Lung microvascular endothelial cell (primary cell): ENCODE results near the gene CDA. TPM values are rescaled to one million over a fixed set of nuclear protein-coding genes. Genes with fewer than 3 reads are reported as not detected.
"Not testable (repeated sequence)": the region's sequence is repeated elsewhere in the genome, so short reads cannot be mapped to it uniquely, and the experiment has no call there.

Experiments
- DNase-seq, 2 donors: peaks; one replicate each; pipeline versions ENCODE4 v3.0.0 to v3.0.0-alpha.2; 2010; ENCODE audit warnings: low read depth in 2 of 2
- total RNA-seq: library from RNA; depleted of rRNA; stranded (reverse); fragments of >200 nt; gene quantifications from 2 replicates; pipeline ENCODE4 v1.2.1, GENCODE V29; 2014

The CDA gene
- total RNA-seq, 1 donor from 2014 or later = 1.6 TPM

DNA sequence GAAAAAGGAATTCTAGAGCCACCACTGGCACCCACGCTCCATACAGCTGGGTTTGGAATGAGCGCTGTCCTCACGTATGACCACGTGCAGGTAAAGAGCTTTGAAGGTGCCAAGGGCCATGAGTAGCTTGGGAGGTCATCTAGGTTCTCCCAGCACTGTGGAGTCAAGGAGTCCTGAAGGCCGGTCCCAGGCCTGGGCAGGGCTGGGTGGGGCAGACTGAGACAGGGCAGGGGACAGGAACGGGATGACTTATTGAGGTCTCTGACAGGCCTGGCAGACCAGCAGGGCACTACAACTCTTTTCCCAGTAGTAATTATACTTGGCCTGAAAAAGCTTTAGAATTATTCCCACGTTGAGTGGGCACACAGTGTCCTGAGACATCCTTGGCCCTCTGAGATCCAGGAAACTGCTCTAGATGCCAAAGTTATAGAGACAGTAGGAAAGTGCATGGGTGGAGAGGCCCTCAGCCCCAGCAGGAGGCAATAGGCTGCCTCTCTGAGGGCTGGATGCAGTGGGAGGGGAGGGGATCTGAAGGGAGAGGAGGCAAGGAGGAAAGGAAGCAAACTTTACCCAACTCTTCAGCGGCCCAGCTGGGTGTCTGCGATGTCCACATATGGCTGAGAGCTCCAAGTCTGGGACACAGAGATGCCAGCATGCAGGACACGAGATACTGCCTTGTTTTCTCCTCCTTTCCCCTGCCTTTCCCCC is 1.8 kb upstream of the CDA start:
- no peak for DNase-seq

- peak; percentile 22 to 46 for DNase-seq
Measured at GRCh38 chr1:20587661-20588053, 1.2 kb upstream of the CDA start.

DNA sequence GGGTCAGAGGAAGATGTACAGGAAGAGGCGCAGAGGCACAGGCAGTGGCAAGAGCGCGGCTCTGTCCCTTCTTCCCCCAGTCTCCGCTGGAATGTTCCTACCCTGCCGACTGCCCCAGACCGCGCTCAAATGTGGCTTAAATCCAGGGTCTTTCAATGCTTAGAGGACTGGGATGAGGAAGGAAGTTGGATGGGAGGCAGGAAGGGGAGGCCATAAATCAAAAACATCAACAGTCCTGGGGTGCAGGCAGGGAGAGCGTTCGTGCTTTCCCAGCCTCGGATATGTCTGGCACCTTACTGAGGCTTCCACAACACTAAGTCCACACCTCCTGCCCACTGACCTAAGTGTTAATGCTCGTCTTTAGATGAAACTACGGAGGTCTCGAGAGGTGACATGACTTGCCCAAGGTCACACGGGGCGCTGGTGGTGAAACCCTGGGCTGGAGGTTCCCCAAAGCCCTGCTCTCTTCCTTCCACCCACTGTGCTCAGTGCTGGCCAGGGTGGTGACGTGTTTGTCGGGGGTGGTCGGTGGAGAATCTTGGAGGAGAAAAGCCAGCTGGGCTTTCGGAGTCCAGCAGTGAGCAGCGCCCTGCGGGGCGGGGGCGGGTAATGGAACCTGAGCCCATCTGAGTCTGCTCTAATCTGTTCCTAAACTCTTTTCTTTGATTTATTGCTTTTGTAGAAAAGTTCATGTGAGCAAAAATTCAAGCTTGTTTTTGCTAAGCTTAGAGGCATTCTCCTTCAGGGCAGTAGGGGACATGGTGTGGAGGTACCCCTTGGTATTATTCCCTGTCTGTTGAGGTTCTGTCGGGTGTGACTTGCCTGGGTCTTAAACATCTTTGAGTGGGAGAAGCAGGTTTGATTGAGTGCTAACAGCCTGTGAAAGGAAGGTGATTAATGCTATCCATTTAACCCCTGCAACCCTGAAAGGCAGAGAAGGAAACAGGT is 708 bp downstream of the CDA start:
- DNase-seq = peak; percentile 48 to 84

- no peak for DNase-seq
Measured at GRCh38 chr1:20590306-20590777, 1.4 kb downstream of the CDA start.

- DNase-seq = no peak
Measured at GRCh38 chr1:20593756-20594155, 4.9 kb downstream of the CDA start.

- no peak for DNase-seq
Measured at GRCh38 chr1:20594746-20595145, 5.8 kb downstream of the CDA start.

DNA sequence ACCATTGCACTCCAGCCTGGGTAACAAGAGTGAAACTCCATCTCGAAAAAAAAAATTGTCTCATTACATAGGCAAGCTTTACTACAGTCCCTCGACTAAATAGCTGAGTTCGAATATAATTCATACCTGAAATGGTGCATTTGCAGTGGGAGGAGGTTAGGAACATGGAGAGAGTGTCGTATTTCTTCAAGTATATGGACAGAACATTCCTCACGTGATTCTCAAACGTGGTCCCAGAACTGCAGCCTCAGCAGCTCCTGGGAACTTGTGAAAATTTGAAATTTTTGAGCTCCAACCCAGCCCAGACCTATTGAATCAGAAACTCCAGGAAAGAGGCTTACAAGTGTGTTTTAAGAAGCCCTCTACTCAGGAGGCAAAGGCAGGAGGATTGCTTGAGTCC is 7.2 kb downstream of the CDA start:
- DNase-seq = no peak

- DNase-seq = peak in 1 of 2 donors; percentile 45
Measured at GRCh38 chr1:20597650-20598049, 8.8 kb downstream of the CDA start.

DNA sequence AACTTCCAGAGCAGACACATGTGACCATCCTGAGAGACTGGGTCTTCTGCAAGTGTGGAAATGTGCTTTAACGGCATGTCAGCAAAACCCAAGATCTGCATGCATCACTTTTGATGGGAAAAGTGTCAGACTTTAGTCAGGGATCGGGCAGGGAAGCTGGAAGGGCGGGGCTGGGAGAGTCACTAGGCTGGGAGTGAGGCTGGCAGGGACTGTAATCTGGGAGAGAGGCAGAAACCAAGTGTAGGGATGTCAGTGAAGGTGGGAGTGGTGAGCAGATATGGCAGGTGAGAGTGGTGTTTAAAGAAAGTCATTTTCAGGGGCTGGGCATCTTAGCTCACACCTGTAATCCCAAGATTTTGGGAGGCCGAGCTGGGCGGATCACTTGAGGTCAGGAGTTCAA is 11.3 kb downstream of the CDA start:
- DNase-seq = no peak

DNA sequence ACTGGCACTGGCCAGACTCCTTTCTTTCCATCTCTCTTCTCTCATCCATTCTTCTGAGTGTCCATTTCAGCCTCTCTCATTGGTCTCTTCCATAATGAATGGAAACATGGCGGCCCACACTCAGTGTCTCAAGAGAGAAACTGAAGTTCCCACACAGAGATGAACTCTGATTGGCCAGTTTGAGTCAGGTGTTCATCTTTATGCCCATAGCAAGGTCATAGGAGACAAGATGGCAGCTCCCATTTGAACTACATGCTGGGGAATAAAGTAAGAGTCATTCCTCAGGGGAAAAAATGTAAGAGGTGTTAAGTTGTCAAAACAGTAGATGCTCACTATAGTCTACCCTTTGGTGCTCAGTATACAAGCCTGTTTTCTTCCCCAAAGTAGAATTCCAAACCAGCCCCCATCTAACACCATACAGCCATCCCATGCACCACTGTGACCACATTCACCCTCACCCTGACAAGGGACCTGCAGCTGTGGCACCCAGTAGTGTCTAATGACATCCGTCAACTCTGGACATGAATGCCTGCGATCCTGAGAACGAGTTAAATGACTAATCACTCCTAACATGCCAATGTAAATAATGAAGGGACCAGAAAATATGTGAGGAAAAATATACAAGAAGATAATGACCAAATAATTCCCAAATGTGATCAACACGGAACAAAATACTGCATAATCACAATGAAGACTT is 12.4 kb downstream of the CDA start:
- peak in 1 of 2 donors; percentile 70 for DNase-seq

DNA sequence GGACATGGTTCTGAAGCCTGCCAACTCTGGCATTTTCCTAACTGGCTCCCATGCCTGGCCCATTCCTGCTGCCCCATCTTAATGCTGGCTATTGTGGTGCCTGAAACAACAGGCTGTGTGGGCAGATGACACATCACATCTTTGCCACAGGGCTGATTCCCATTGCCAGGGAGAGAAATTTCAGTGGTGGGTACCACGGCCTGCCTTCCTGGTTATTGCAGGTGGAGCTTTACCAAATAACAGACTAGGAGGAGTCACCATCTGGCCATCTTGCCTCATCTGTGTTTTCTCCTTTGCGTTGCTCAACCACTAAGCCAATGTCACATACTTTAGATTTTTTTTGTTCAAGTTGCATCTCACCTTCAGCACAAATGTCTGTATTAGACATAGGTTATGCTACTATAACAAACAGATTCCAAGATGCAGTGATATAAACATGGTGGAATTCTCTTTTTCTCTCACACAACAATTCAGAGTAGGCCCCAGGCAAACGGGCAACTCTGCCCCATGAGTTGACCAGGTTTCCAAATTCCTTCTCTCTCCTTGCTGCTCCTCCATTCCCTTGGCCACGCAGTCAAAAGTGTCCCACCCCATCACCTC is 14.1 kb downstream of the CDA start:
- DNase-seq = no peak

DNA sequence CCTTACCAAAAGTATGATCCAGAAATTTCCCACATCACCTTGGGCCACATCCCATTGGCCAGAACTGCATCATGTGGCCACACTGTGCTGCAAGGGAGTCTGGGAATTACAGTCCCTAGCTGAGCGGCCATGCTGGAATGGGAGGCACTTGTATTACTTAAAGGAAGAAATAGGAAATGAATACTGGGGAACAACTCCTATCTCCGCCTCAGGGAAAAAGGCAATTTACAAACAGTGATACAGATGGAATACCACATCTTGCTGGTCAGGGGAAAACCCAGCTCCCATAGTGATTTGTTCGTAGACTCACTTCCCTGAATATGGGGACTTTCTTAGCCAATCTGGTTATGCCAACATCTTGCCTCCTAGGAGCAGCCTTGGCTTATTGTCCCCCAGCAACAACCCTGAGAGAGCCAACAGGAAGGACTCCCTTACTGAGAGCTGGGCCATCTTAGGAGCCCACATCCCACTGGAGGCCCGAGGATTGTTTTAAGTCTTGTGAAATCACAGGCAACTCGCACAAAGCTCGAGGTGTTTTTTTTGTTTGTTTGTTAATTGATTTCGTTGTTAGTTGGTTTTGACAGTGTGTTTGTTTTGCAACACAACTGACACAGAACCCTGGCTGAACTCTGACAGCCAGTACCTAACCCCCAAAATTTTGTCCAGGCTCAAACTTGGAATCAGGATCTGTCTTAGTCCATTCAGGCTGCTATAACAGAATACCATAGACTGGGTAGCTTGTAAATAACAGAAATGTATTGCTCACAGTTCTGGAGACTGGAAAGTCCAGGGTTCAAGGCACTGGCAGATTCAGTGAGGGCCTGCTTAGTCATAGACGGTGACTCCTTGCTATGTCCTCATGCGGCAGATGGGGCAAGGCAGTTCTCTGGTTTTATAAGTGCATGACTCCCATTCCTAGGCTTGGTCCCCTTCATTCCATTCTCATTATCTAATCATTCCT is 14.9 kb downstream of the CDA start:
- DNase-seq = peak in 1 of 2 donors; percentile 21

DNA sequence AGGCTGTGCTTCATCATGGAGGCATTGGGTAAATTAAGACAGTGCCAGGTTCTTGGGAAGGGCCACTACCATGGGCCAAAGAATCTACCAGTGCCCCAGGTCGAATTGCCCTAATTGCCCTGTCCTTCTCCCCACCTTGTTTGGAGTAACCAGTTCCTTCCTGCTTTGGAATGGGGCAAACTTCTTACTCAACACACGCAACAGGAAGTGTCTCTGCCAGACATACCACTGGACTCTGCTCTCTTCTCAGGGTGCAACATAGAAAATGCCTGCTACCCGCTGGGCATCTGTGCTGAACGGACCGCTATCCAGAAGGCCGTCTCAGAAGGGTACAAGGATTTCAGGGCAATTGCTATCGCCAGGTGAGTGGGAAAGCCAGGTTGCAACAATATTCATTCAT is 15.8 kb downstream of the CDA start:
- no peak for DNase-seq

DNA sequence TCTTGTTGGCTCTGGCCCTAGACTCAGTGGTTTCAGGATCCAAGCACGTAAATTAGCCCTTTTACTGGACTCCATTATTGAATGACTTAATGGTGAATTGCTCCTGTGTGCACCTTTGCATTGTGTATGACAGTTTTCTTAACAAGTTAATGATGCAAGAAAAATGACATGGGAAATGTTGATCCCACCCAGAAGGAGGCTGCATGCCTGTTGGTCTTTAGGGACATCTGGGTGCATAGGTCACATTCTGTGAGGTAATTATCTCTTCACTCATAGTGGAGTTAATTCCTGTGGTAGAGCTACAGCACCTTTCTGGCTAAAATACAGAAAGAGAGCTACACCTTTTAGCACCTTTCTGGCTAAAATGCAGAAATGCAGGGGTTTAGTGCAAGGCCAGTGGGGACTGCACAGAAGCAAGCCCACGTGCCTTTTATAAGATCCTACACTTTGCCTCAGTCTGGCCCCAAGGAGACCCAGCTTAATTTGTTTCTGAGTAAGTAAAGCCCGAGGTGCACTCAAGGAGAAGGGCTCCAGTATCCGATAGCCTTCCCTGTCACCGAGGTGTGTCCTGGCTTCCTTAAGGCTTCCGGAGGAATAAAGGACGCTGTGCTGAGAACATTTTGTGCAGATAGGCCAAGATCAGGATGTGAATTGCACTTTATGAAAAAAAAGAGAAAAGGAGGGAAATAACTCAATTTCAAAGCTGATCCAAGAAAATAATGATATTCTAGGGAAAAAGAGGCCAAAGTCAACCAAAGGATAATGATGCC is 18.1 kb downstream of the CDA start:
- not testable (repeated sequence) for DNase-seq

DNA sequence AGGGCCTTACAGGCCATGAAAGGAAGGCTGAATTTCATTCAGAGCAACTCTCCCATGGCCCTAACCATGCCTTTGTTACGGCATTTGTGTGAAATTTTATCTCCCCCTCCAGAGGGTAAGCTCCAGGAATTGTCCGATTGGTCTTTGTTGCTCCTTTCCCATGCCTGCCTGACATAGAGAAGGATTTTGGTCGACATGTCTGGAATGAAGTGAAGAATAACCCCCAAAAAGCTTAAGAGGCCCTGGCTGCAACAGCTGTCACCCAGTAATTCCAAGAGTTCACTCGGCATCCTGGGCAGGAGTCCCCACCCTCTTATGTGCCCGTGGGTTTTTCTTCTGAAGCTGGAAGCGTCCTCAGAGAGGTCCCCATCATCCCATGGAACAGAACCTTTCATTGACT is 20.6 kb downstream of the CDA start:
- DNase-seq = no peak

- no peak for DNase-seq
Measured at GRCh38 chr1:20610970-20611369, 22.1 kb downstream of the CDA start.

- no peak for DNase-seq
Measured at GRCh38 chr1:20611652-20612051, 22.8 kb downstream of the CDA start.

GRCh38 chr1:20612221-20612746 is 23.4 kb downstream of the CDA start:
- no peak for DNase-seq

DNA sequence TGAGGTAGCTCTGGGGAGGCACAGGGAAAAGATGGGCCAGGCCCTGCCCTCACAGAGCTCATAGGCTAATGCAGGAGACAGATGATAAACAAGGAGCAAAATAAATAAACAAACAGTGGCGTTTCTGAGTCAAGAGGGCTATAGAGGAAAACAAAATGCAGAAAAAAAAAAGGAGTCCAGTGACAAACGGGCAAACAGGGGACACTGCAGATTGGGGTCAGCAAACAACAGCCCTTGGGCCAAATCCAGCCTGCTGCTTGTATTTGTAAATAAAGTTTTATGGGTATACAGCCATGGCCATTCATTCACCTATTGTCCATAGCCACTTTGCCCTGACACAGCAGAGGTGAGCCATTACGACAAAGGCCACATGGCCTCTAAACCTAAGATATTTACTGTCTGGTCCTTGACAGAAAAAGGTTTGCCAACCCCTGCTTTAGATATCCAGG is 25.3 kb downstream of the CDA start:
- no peak for DNase-seq
